Measurements from ENCODE around the gene LBH. TPM values are rescaled to one million over a fixed set of nuclear protein-coding genes. Genes with fewer than 3 reads are reported as not detected.

The LBH gene
- total RNA-seq, 1 donor from 2014 or later = 116 TPM

DNA sequence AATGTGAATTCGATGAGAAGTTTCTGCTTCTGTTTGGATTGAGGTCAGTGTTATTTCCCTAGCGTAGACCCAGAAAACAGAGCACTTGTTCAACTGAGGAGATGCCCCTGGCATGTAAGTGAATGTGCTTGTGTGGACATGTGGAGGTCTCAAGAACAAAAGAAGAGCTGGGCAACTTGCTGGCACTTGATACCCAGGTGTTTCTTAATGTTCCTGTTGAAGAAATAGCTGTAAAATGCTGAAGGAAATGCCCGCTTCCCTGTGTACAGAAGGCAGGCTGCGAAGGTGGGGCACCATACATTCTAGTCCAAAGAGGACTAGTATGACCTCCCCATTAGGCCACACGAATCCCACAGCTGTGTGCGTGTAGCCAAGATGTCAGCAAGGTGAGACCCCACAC lies 9.8 kb upstream of the LBH start:
- no peaks in the 10 kb centered on the region for H3K36me3 ChIP-seq
- TF ChIP-seq, protein P1, sequence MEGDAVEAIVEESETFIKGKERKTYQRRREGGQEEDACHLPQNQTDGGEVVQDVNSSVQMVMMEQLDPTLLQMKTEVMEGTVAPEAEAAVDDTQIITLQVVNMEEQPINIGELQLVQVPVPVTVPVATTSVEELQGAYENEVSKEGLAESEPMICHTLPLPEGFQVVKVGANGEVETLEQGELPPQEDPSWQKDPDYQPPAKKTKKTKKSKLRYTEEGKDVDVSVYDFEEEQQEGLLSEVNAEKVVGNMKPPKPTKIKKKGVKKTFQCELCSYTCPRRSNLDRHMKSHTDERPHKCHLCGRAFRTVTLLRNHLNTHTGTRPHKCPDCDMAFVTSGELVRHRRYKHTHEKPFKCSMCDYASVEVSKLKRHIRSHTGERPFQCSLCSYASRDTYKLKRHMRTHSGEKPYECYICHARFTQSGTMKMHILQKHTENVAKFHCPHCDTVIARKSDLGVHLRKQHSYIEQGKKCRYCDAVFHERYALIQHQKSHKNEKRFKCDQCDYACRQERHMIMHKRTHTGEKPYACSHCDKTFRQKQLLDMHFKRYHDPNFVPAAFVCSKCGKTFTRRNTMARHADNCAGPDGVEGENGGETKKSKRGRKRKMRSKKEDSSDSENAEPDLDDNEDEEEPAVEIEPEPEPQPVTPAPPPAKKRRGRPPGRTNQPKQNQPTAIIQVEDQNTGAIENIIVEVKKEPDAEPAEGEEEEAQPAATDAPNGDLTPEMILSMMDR (IDR thresholded peaks at IDR 0.05) = no peak
- H3K27me3 ChIP-seq = no peaks in the 10 kb centered on the region
- H3K4me3 ChIP-seq = no peak overlapping the region
- no peaks in the 10 kb centered on the region for H3K9me3 ChIP-seq
- DNase-seq (ENCODE audit: low spot score in 2 of 2) = no peak
- intact Hi-C loops (cut with DNase I) = no loop called here
- no peak overlapping the region for H3K27ac ChIP-seq
- H3K4me1 ChIP-seq = peaks cover 16 to 32% of the 10 kb centered on the region in 2 donors

DNA sequence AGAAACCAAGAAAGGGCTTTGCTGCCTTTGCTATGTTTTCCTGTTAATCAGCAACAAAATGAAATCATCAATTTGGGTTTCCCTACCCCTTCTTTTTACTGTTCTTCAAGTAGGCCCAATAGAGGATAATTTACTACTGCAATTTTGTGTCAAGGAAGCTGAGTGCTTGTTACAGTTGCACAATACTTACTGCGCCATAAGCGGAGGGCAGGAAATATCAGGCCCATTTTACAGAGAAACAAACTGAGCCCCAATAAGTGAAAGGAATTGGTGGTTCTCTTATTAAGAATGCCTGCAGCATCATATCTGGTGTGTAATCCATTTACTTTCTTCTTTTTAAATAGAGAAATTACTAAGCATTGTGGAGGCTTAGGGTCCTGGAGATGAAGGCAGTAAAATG lies 9.3 kb upstream of the LBH start:
- Histone ChIP-seq H3K4me3 (no peak overlapping the region), H3K27me3 (no peaks in the 10 kb centered on the region), H3K9me3 (no peaks in the 10 kb centered on the region), H3K4me1 (peaks cover 13 to 32% of the 10 kb centered on the region in 2 donors), H3K36me3 (no peaks in the 10 kb centered on the region), H3K27ac (no peak overlapping the region)
- DNase-seq (ENCODE audit: low spot score in 2 of 2) = no peak
- intact Hi-C loops (cut with DNase I) = no loop called here
- TF ChIP-seq, protein P1 (IDR thresholded peaks at IDR 0.05) = no peak

DNA sequence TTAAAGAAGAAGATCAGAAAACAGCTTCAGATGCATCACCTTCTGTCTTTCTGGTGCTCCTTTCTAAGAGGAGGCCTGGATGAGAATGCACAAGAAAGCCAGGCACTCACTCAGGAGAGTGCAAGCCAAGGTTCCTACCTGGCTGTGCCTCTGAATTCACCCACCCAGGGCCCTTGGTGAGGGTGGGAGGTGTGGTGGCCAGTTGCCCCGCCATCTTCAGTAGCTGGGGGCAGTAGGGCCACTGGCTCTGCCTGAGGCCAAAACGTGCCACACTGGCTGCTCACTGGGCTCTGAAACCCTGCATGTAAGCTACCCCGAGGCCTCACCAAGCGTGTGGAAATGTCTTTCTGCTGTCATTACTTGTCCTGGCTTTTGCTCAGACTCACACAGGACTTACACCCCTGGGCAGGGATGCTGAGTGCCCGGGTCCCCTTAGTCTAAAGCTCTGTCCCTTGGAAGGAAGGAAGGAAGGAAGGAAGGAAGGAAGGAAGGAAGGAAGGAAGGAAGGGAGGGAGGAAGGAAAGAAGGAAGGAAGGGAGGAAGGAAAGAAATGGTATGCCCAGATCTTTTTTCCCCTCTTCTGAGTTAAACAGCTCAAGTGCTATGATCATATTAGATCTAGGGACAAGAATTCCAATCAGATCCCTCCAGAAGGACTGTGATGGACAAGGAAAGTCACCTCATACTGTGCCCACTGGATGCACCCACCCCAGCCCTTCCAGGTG lies 8.5 kb upstream of the LBH start:
- Histone ChIP-seq H3K9me3 (no peaks in the 10 kb centered on the region), H3K36me3 (no peaks in the 10 kb centered on the region), H3K27me3 (no peaks in the 10 kb centered on the region), H3K4me1 (peaks cover 10 to 28% of the 10 kb centered on the region in 2 donors), H3K4me3 (no peak overlapping the region), H3K27ac (peak overlapping the region; percentile 73 to 81)
- intact Hi-C loops (cut with DNase I) = no loop called here
- TF ChIP-seq, protein P1 (IDR thresholded peaks at IDR 0.05) = no peak
- DNase-seq (ENCODE audit: low spot score in 2 of 2) = no peak

DNA sequence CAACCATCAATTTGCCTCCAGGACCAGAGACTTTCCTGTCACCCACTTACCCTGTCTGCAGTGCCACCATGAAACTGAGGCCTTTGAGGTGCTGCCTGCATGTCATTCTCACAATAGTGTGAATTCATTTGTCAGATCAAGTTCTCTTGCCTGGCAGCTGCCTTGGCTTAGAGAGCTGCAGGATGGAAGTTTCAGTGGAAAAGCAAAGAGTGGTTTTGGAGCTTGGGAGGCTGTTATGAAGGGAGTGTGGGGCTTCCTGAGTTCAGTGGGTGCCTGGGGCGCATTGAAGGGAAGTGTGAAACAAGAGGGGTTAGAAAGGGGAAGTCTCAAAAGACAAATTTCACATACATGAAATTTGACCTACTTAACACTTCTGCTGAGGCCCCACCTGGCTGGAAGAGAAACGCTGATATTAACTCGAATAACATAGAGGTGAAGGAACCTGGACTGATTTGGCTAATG lies 7.9 kb upstream of the LBH start:
- DNase-seq (ENCODE audit: low spot score in 2 of 2) = no peak
- Histone ChIP-seq H3K4me3 (no peak overlapping the region), H3K27me3 (no peaks in the 10 kb centered on the region), H3K4me1 (peaks cover 10 to 22% of the 10 kb centered on the region in 2 donors), H3K36me3 (no peaks in the 10 kb centered on the region), H3K9me3 (no peaks in the 10 kb centered on the region), H3K27ac (peak overlapping the region; percentile 73 to 81)
- intact Hi-C loops (cut with DNase I) = no loop called here
- TF ChIP-seq, protein P1 (IDR thresholded peaks at IDR 0.05) = no peak

DNA sequence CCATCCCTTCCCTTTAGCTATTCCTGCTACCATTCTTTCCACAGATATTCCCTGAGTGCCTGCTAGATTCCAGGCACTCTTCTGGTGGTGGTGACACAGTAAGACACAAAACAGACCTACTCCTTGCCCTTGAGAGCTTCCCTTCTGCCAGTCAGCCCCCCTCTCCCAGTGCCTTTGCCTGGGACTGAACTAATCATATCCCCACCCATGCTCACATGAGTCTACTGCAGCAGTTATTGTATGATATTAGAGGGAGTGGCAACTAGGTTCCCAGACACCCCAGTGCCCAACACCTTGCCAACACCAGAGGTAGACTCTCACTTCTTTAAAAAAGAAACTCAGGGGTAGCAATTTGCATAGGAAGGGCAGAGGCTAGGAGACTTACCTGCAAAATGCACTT lies 7.2 kb upstream of the LBH start:
- TF ChIP-seq, protein P1 (IDR thresholded peaks at IDR 0.05) = no peak
- Histone ChIP-seq H3K27ac (peak overlapping the region; percentile 73 to 81), H3K4me1 (peaks cover 10 to 20% of the 10 kb centered on the region in 2 donors), H3K9me3 (no peaks in the 10 kb centered on the region), H3K4me3 (no peak overlapping the region), H3K36me3 (no peaks in the 10 kb centered on the region), H3K27me3 (no peaks in the 10 kb centered on the region)
- no peak for DNase-seq (ENCODE audit: low spot score in 2 of 2)
- intact Hi-C loops (cut with DNase I) = no loop called here

Measured in ascending aorta (tissue), 2 donors.